ENCODE measurements around the gene LIN28B.
A peak's percentile ranks its signal among the peaks of the same experiment; 100 is the strongest.

DNA sequence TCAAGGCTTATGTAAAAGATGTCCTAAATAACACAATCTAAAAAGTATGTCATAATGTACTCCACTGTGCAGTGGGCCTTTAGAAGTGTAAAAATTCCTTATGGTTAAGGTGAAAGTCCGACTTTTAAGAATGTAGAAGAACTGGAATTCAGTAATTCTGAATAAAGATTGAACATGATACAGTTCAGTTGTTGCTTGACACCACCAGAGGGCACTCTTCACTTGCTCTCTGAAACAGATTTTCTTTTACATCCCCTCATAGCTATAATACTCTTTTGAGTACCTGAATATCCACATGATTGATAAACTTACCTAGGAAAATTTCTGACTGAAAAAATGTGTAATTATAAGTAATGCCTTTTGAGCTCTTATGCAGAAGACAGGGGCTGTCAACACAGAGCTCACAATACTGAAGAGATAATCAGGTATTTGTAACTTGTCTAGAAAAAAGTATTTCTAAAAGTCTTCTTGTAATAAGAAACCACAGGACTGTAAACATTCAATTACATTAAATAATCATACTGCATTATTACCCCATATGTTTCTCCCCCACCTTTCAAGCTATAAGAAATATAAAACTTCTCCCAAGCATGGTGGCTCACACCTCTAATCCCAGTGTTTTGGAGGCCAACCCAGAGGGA is 130.8 kb downstream of the LIN28B start:
- TF ChIP-seq, protein P1, sequence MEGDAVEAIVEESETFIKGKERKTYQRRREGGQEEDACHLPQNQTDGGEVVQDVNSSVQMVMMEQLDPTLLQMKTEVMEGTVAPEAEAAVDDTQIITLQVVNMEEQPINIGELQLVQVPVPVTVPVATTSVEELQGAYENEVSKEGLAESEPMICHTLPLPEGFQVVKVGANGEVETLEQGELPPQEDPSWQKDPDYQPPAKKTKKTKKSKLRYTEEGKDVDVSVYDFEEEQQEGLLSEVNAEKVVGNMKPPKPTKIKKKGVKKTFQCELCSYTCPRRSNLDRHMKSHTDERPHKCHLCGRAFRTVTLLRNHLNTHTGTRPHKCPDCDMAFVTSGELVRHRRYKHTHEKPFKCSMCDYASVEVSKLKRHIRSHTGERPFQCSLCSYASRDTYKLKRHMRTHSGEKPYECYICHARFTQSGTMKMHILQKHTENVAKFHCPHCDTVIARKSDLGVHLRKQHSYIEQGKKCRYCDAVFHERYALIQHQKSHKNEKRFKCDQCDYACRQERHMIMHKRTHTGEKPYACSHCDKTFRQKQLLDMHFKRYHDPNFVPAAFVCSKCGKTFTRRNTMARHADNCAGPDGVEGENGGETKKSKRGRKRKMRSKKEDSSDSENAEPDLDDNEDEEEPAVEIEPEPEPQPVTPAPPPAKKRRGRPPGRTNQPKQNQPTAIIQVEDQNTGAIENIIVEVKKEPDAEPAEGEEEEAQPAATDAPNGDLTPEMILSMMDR (IDR thresholded peaks at IDR 0.05), result peak; percentile 55 to 93 (median 84)
- TF ChIP-seq POLR2A (IDR thresholded peaks at IDR 0.05), result no peak

Data from adrenal gland (tissue), 5 donors.